K562 (cell line): ENCODE data around the gene RARG. TPM values are rescaled to one million over a fixed set of nuclear protein-coding genes. Genes with fewer than 3 reads are reported as not detected.
"Not testable (repeated sequence)": the region's sequence is repeated elsewhere in the genome, so short reads cannot be mapped to it uniquely, and the experiment has no call there.

ENCODE experiments used
- ATAC-seq: fragments of 200-7000 bp; cut with Tn5 transposase; 3 replicates; pipeline ENCODE4 v1.9.1; 2020; ENCODE audit warnings: moderate library complexity
- BruUV-seq: library from RNA; stranded (reverse); fragments of 400-500 nt; replicated peaks from 2 replicates; lab custom pipeline; 2021; lab: Mats Ljungman, UMichigan
- CTCF ChIA-PET: fragments of 300-600 bp; formaldehyde crosslinking; extraction: SDS; loops from one replicate; lab custom pipeline; 2021; ENCODE audit warnings: low intra/inter-chr PET ratio; lab: Yijun Ruan, JAX
- POLR2A ChIA-PET: fragments of 300-600, 350-650 bp; sonication (Branson Sonifier 250); formaldehyde crosslinking; extraction: SDS; loops from one replicate; lab custom pipeline; 2021; ENCODE audit warnings: antibody characterized with exemption, inconsistent platforms; lab: Yijun Ruan, JAX
- DNase-seq, 4 experiments: peaks; one replicate each; pipeline versions ENCODE4 v3.0.0 to v3.0.0-alpha.2; 2011 to 2018; ENCODE audit warnings: low spot score in 3 of 4, mixed read lengths in 3 of 4; ENCODE audit errors: extremely low read depth in 1 of 4
- FAIRE-seq: peaks from 2 replicates; lab custom pipeline; 2011; peaks lifted over from hg19 to GRCh38; lab: Jason Lieb, UNC
- H2AFZ ChIP-seq: 2 replicates; pipeline ENCODE4 v1.6.0; 2011; ENCODE audit warnings: low read depth, low read length, control low read depth, inconsistent platforms
- H3K27ac ChIP-seq: fragments of 200-600 bp; 3 replicates; pipeline ENCODE4 v1.8.0; 2011; ENCODE audit warnings: low read depth, mild to moderate bottlenecking, control low read depth, inconsistent platforms, low read length, moderate library complexity, mixed read lengths; ENCODE audit errors: extremely low read depth
- H3K27me3 ChIP-seq, 2 experiments: fragments of 300-600 bp in 1 of 2; 2 replicates in 1 of 2; 3 replicates in 1 of 2; pipeline versions ENCODE4 v1.6.0 to v1.8.0; 2011; ENCODE audit warnings: inconsistent platforms in 2 of 2, low read length in 2 of 2, mild to moderate bottlenecking in 1 of 2, mixed read lengths in 1 of 2, moderate library complexity in 1 of 2; ENCODE audit not compliant: control insufficient read depth in 2 of 2, insufficient read depth in 2 of 2
- H3K36me3 ChIP-seq: fragments of 300-600 bp; 3 replicates; pipeline ENCODE4 v1.8.0; 2011; ENCODE audit warnings: mild to moderate bottlenecking, low read length, inconsistent platforms; ENCODE audit not compliant: control insufficient read depth, insufficient read depth
- H3K4me1 ChIP-seq, 2 experiments: fragments of 200-600 bp in 1 of 2; replicated peaks in 1 of 2; 2 replicates in 1 of 2; 3 replicates in 1 of 2; pipeline versions ENCODE4 v1.5.1 to v1.8.0; 2011; ENCODE audit warnings: inconsistent platforms in 2 of 2, low read length in 2 of 2, mild to moderate bottlenecking in 1 of 2, mixed read lengths in 1 of 2, moderate library complexity in 1 of 2; ENCODE audit not compliant: control insufficient read depth in 2 of 2, insufficient read depth in 2 of 2
- H3K4me2 ChIP-seq: 2 replicates; pipeline ENCODE4 v1.6.1; 2011; ENCODE audit warnings: low read length, control low read depth, inconsistent platforms, mixed read lengths; ENCODE audit not compliant: insufficient read depth
- H3K4me3 ChIP-seq: fragments of 200-600 bp; sonication (generic), shearing (Covaris generic); 2 replicates; pipeline ENCODE4 v1.5.1; 2016; ENCODE audit warnings: control low read depth, inconsistent platforms
- H3K79me2 ChIP-seq: fragments of 200-600 bp; 3 replicates; pipeline ENCODE4 v1.8.0; 2011; ENCODE audit warnings: low read length, inconsistent platforms; ENCODE audit not compliant: control insufficient read depth, insufficient read depth
- H3K9ac ChIP-seq, 2 experiments: 2 replicates each; pipeline versions ENCODE4 v1.6.0 to v1.6.1; 2011; ENCODE audit warnings: low read depth in 2 of 2, low read length in 2 of 2, control low read depth in 1 of 2, inconsistent platforms in 1 of 2, mild to moderate bottlenecking in 1 of 2, mixed read lengths in 1 of 2; ENCODE audit not compliant: insufficient read depth in 1 of 2
- H3K9me1 ChIP-seq: one replicate; pipeline ENCODE4 v1.6.0; 2011; ENCODE audit warnings: inconsistent platforms, mild to moderate bottlenecking, low read length, moderate library complexity; ENCODE audit not compliant: control insufficient read depth, insufficient read depth
- H3K9me3 ChIP-seq: replicated peaks from 2 replicates; pipeline ENCODE4 v1.5.1; 2011; ENCODE audit warnings: low read depth, low read length, inconsistent platforms; ENCODE audit not compliant: control insufficient read depth, insufficient read depth
- H4K20me1 ChIP-seq: replicated peaks from 2 replicates; pipeline ENCODE4 v1.6.1; 2011; ENCODE audit warnings: low read length, inconsistent platforms, mixed read lengths; ENCODE audit not compliant: control insufficient read depth, insufficient read depth
- BHLHE40 ChIP-seq: IDR thresholded peaks from 2 replicates; pipeline ENCODE4 v1.6.1; 2011; ENCODE audit warnings: low read length, improper control_type of control experiment
- GTF2B ChIP-seq: IDR thresholded peaks from 2 replicates; pipeline ENCODE4 v1.6.1; 2011; ENCODE audit not compliant: insufficient read length; ENCODE audit errors: extremely low read depth
- NR3C1 ChIP-seq: sonication (generic); formaldehyde crosslinking; IDR thresholded peaks from 2 replicates; pipeline ENCODE4 v1.8.1; 2022; ENCODE audit warnings: missing genetic modification reagents
- ZC3H4 ChIP-seq: sonication (generic); formaldehyde crosslinking; IDR thresholded peaks from 2 replicates; pipeline ENCODE4 v1.9.0; 2021; ENCODE audit warnings: missing genetic modification reagents, borderline replicate concordance
- ZNF311 ChIP-seq: fragments of 250-450 bp; sonication (Bioruptor Pico); IDR thresholded peaks from 2 replicates; pipeline ENCODE4 v1.4.0; 2020; ENCODE audit warnings: mild to moderate bottlenecking, moderate library complexity
- ZNF696 ChIP-seq: fragments of 250-450 bp; sonication (Bioruptor Pico); conservative IDR thresholded peaks from 2 replicates; pipeline ENCODE4 v1.4.0; 2020; ENCODE audit warnings: mild to moderate bottlenecking, moderate library complexity
- WGBS: fragments of 100-300 bp; shearing (Covaris generic); methylation state at CpG from one replicate; pipeline ENCODE4 v1.1.6; 2016; ENCODE audit warnings: low coverage, mixed read lengths; ENCODE audit not compliant: insufficient coverage; ENCODE audit errors: missing lambda C conversion rate; 5-methylcytosine and 5-hydroxymethylcytosine counted together
- in situ Hi-C: fragments of 300-500 bp; cut with MboI; formaldehyde crosslinking; loops from 4 replicates; pipeline ENCODE4 v1.15.0; 2018; ENCODE audit warnings: inconsistent platforms, mixed read lengths
- intact Hi-C: fragments of 100-400 bp; cut with micrococcal nuclease; formaldehyde crosslinking; loops from 2 replicates; pipeline ENCODE4 v1.14.2; 2022
- polyA plus RNA-seq, 8 experiments: library from polyadenylated mRNA; depleted of rRNA in 4 of 8; stranded (reverse) in 5 of 8; unstranded in 3 of 8; fragments of >200 nt; fragmentation: Nextera tagmentation in 2 of 8; fragmentation: Illumina TruSeq in 1 of 8; extraction: Ambion mirVana in 2 of 8; extraction: Trizol in 1 of 8; gene quantifications; 2 replicates each; pipeline versions ENCODE4 v1.2.1 to v1.2.3, GENCODE V29; 2011 to 2014; ENCODE audit warnings: inconsistent platforms in 1 of 8, missing spikeins in 1 of 8
- total RNA-seq, 7 experiments: library from RNA; depleted of rRNA in 6 of 7; stranded (reverse); fragments of >200 nt in 6 of 7; fragmentation: Illumina TruSeq in 2 of 7; extraction: Trizol in 2 of 7; gene quantifications; 2 replicates each; pipeline versions ENCODE4 v1.2.1 to v1.2.3, GENCODE V29; 2011 to 2021; ENCODE audit warnings: low replicate concordance in 1 of 7
- TF ChIP-seq, protein P1 (sequence below): IDR thresholded peaks from 3 replicates; pipeline ENCODE4 v1.6.1; 2011; ENCODE audit warnings: borderline replicate concordance, mild to moderate bottlenecking; ENCODE audit not compliant: insufficient read length, insufficient read depth

The RARG gene
- total and polyA plus RNA-seq, 9 of the 15 experiments (the other 6 are each of a cell fraction or from before 2014, with no cell fraction given): 0.18 to 7.6 (median 3.8) TPM

- TF ChIP-seq BHLHE40 (no peak), ZC3H4 (CRISPR knock-in tag) (no peak), ZNF696 (CRISPR knock-in tag) (no peak), GTF2B (no peak), NR3C1 (CRISPR knock-in tag) (no peak), ZNF311 (CRISPR knock-in tag) (peak; percentile 34; the same call in 1 of the 2 replicates)
- TF ChIP-seq, protein P1, sequence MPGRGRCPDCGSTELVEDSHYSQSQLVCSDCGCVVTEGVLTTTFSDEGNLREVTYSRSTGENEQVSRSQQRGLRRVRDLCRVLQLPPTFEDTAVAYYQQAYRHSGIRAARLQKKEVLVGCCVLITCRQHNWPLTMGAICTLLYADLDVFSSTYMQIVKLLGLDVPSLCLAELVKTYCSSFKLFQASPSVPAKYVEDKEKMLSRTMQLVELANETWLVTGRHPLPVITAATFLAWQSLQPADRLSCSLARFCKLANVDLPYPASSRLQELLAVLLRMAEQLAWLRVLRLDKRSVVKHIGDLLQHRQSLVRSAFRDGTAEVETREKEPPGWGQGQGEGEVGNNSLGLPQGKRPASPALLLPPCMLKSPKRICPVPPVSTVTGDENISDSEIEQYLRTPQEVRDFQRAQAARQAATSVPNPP: no peak
These were observed 52.3 kb downstream of the RARG start (continued) for GRCh38 chr12:53179687-53180219.

DNA sequence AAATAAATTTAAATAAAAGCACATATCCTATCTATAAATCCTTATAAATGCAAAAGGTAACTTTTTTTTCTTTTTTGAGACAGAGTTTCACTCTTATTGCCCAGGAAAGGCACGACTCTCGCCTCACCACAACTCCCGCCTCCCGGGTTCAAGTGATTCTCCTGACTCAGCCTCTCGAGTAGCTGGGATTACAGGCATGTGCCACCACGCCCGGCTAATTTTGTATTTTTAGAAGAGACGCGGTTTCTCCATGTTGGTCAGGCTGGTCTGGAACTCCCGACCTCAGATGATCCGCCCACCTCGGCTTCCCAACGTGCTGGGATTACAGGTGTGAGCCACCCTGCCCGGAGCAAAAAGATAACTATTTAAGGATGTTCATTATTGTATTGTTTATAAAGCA, 53.2 kb downstream of the RARG start:
- Histone ChIP-seq H3K79me2 (peaks cover 32% of the 10 kb centered on the region), H3K36me3 (peaks cover 23% of the 10 kb centered on the region), H3K4me1 (peaks cover 19 to 22% of the 10 kb centered on the region in 2 experiments; a peak in 4 of 5 replicates)
- H3K9ac ChIP-seq, H3K27ac ChIP-seq, H4K20me1 ChIP-seq, H3K4me3 ChIP-seq, in situ Hi-C loops, POLR2A ChIA-PET, CTCF ChIA-PET, H3K4me2 ChIP-seq, H2AFZ ChIP-seq, H3K27me3 ChIP-seq, H3K9me1 ChIP-seq, DNase-seq, intact Hi-C loops, FAIRE-seq, H3K9me3 ChIP-seq, ATAC-seq, BruUV-seq: not testable (repeated sequence)
- 87% methylated on average over 12 of the region's 14 CpGs for WGBS

GRCh38 chr12:53177447-53177846, 54.6 kb downstream of the RARG start:
- ATAC-seq, DNase-seq, BruUV-seq, H2AFZ ChIP-seq, H3K9ac ChIP-seq, CTCF ChIA-PET, H4K20me1 ChIP-seq, H3K9me1 ChIP-seq, H3K9me3 ChIP-seq, H3K4me3 ChIP-seq, H3K27me3 ChIP-seq, H3K36me3 ChIP-seq, intact Hi-C loops, H3K27ac ChIP-seq, in situ Hi-C loops, H3K4me2 ChIP-seq, FAIRE-seq: not testable (repeated sequence)
- 89% methylated on average over 6 of the region's 6 CpGs for WGBS
- H3K4me1 ChIP-seq: peaks cover 11 to 21% of the 10 kb centered on the region in 2 experiments; a peak in 4 of 5 replicates
- H3K79me2 ChIP-seq: peaks cover 20% of the 10 kb centered on the region
- POLR2A ChIA-PET: interaction anchor here (1.0 to 1.1 kb wide), 2 partner anchors 9 to 50 kb away, joined by 3 to 4 read pairs; no protein-coding TSS in a partner anchor
